ENCODE data around the gene SCRN2. TPM values are rescaled to one million over a fixed set of nuclear protein-coding genes. Genes with fewer than 3 reads are reported as not detected.

The SCRN2 gene
- total and polyA plus RNA-seq, 2 of the 13 experiments (the other 11 are each of a cell fraction or from before 2014, with no cell fraction given): 21.7 to 29.5 TPM

DNA sequence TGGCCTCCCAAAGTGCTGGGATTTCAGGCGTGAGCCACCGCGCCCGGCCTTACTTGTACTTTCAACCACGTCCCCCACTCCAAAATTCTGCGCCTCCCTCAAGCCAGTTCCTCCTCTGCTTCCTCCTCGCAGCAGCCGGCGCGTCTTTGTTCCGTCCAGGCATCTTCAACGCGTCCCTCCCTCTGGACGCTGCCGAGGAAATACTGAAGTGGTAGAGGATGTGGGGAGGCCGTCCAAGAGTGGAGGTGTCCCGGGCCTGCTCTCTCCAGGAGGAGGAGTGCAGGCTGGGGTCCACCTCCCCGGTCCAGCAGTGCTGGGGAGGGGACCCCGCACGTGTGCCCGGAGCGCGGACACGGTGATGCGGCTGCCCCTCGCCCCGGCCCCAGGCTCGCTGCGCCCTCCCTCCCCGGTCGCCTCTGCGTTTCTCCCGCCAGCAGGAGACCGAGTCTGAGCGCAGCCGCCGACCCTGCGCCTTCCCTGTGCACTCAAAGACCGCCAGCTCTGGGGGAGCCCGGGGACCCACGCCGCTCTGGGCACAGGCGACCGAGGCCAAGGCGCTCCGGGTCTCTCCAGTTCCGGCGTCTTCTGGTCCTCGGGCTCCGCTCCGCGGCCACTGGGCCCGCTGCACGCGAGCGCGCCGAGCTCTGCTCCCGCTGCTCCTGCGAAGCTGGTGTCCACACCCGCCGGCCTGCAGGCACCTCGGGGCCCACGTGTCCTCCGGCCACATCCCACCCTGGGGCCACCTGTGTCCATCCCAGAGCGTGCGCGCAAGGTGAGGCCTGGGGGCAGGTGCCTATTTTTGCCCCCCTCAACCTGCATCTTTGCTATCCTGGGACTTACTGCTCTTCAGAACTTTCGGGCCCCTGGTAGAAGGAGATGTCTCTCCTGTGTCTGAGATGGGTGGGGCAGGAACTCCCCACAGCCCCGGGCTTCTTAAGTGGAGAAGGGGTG is 51.2 kb downstream of the SCRN2 start (continued):
- TF ChIP-seq ZNF33A (CRISPR knock-in tag; IDR thresholded peaks at IDR 0.05; ENCODE audit: borderline replicate concordance) (no peak), ZNF598 (CRISPR knock-in tag; IDR thresholded peaks at IDR 0.05; ENCODE audit: borderline replicate concordance) (no peak), SETDB1 (CRISPR knock-in tag; IDR thresholded peaks at IDR 0.05; ENCODE audit: borderline replicate concordance) (no peak), ZNF329 (CRISPR knock-in tag; IDR thresholded peaks at IDR 0.05; ENCODE audit: low read depth) (0 out of 2 replicates have a peak, but pooled peaks have one; percentile 34), ZNF367 (CRISPR knock-in tag; IDR thresholded peaks at IDR 0.05; ENCODE audit: borderline replicate concordance) (no peak), HMGA1 (CRISPR knock-in tag; conservative IDR thresholded peaks at IDR 0.05) (no peak), ZNF235 (CRISPR knock-in tag; IDR thresholded peaks at IDR 0.05; ENCODE audit: borderline replicate concordance) (0 out of 2 replicates have a peak, but pooled peaks have one; percentile 29), ZSCAN12 (CRISPR knock-in tag; IDR thresholded peaks at IDR 0.05) (no peak), SRY (CRISPR knock-in tag; IDR thresholded peaks at IDR 0.05) (no peak), ZFP90 (CRISPR knock-in tag; IDR thresholded peaks at IDR 0.05; ENCODE audit: borderline replicate concordance) (no peak), KDM5B (CRISPR knock-in tag; IDR thresholded peaks at IDR 0.05; ENCODE audit: borderline replicate concordance) (peak; percentile 46; the same call in 1 of the 2 replicates), RERE (CRISPR knock-in tag; IDR thresholded peaks at IDR 0.05; ENCODE audit: low read depth) (no peak), ZFAT (CRISPR knock-in tag; conservative IDR thresholded peaks at IDR 0.05) (no peak)
- TF ChIP-seq, protein P1, sequence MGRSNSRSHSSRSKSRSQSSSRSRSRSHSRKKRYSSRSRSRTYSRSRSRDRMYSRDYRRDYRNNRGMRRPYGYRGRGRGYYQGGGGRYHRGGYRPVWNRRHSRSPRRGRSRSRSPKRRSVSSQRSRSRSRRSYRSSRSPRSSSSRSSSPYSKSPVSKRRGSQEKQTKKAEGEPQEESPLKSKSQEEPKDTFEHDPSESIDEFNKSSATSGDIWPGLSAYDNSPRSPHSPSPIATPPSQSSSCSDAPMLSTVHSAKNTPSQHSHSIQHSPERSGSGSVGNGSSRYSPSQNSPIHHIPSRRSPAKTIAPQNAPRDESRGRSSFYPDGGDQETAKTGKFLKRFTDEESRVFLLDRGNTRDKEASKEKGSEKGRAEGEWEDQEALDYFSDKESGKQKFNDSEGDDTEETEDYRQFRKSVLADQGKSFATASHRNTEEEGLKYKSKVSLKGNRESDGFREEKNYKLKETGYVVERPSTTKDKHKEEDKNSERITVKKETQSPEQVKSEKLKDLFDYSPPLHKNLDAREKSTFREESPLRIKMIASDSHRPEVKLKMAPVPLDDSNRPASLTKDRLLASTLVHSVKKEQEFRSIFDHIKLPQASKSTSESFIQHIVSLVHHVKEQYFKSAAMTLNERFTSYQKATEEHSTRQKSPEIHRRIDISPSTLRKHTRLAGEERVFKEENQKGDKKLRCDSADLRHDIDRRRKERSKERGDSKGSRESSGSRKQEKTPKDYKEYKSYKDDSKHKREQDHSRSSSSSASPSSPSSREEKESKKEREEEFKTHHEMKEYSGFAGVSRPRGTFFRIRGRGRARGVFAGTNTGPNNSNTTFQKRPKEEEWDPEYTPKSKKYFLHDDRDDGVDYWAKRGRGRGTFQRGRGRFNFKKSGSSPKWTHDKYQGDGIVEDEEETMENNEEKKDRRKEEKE (IDR thresholded peaks at IDR 0.05): no peak
- TF ChIP-seq, protein P2, sequence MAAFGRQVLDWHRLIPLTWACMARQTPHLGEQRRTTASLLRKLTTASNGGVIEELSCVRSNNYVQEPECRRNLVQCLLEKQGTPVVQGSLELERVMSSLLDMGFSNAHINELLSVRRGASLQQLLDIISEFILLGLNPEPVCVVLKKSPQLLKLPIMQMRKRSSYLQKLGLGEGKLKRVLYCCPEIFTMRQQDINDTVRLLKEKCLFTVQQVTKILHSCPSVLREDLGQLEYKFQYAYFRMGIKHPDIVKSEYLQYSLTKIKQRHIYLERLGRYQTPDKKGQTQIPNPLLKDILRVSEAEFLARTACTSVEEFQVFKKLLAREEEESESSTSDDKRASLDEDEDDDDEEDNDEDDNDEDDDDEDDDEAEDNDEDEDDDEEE (CRISPR knock-in tag; IDR thresholded peaks at IDR 0.05): no peak
- TF ChIP-seq, protein P3, sequence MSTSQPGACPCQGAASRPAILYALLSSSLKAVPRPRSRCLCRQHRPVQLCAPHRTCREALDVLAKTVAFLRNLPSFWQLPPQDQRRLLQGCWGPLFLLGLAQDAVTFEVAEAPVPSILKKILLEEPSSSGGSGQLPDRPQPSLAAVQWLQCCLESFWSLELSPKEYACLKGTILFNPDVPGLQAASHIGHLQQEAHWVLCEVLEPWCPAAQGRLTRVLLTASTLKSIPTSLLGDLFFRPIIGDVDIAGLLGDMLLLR (CRISPR knock-in tag; IDR thresholded peaks at IDR 0.05): 0 out of 2 replicates have a peak, but pooled peaks have one; percentile 52

Measured in HepG2 (cell line).